AG09309 (cell line): ENCODE data around the gene PTPN9.
"Not testable (repeated sequence)": the region's sequence is repeated elsewhere in the genome, so short reads cannot be mapped to it uniquely, and the experiment has no call there.

Source experiments
- DNase-seq: peaks from one replicate; pipeline ENCODE4 v3.0.0-alpha.2; 2010; ENCODE audit warnings: low read depth
- H3K4me3 ChIP-seq: 2 replicates; pipeline ENCODE4 v1.5.1; 2011; ENCODE audit warnings: mild to moderate bottlenecking, low read depth, low read length, moderate library complexity; ENCODE audit not compliant: control insufficient read depth
- CTCF ChIP-seq: IDR thresholded peaks from 2 replicates; pipeline ENCODE4 v1.5.1; 2011; ENCODE audit warnings: mild to moderate bottlenecking, low read depth, low read length, inconsistent platforms; ENCODE audit not compliant: insufficient read depth, control insufficient read depth; ENCODE audit errors: missing control alignments

PTPN9 gene

GRCh38 chr15:75531041-75531450 lies 48.1 kb downstream of the PTPN9 start:
- no peak for DNase-seq

GRCh38 chr15:75530169-75530568 lies 48.9 kb downstream of the PTPN9 start:
- no peak for DNase-seq
- H3K4me3 ChIP-seq, result no peak overlapping the region
- no peak for TF ChIP-seq CTCF

More at GRCh38 chr15:75531041-75531450, 48.1 kb downstream of the PTPN9 start:
- no peak for TF ChIP-seq CTCF
- no peak overlapping the region for H3K4me3 ChIP-seq

- H3K4me3 ChIP-seq, DNase-seq: not testable (repeated sequence)
These were observed 53.4 kb downstream of the PTPN9 start for GRCh38 chr15:75525756-75526155.

- no peak for TF ChIP-seq CTCF
- no peak overlapping the region for H3K4me3 ChIP-seq
- no peak for DNase-seq
These were observed 56.1 kb downstream of the PTPN9 start for GRCh38 chr15:75523011-75523410.

DNA sequence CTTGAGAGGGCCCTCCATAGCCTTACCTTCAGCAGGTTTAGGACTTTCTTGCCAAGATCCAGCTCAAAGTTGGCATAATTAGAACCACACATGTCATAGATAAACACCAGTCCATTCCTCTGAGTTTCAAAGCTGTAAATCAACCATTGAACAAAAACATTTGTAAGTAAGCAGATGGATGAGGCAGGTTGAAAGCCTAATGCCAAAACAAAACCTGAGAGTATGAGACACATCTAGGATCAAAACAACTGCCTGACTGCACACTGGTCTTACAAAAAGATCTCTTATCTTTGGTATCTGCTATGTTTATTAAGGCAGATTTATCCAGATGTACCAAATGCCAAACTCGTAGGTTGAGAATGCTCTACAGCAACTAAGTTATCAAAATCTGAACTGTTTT lies 61.9 kb downstream of the PTPN9 start:
- H3K4me3 ChIP-seq, result no peak overlapping the region
- DNase-seq, result no peak
- TF ChIP-seq CTCF, result no peak

DNA sequence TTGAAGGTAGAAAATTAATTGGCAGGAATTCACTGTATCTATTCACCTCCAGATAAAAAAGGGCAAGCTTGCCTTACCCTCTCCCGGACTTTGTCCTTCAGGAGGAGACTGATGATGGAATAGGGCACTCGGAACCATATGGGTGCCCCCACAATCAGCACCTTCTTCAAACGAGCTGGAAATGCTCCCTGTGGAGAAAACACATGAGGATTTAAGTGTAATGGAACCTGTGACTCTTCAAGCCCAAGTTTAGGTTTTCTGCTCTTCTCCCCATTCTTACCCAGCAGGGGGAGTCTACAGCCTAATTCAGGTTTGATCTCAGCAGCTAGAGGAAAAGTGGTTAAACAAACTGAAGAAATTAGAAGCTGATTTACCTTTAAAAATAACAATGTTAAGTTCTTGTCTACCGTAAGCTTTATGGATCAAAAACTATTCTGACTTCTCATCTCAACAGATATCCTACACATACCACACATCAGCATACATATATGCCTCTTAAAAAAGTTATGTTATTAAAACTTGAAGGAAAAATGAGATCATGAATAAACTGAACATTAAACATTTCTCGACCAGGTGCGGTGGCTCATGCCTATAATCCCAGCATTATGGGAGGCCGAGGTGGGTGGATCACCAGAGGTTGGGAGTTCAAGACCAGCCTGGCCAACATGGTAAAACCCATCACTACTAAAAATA lies 70.1 kb downstream of the PTPN9 start:
- no peak for DNase-seq
- H3K4me3 ChIP-seq, result no peak overlapping the region
- TF ChIP-seq CTCF, result peak; percentile 62

DNA sequence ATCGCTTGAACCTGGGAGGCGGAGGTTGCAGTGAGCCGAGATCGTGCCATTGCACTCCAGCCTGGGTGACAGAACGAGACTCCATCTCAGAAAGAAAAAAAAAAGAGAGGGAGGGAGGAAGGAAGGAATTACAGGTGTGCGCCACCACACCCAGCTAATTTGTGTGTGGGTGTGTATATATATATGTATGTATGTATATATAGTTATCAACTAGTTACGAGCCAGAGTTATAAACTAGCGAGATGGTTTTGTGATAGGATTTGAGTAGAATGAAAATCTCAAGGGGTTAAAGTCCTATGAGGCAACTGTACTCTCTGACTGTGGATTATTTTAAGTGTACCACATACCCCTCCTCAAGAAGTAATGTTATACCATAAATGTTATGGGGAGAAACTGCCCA lies 76.8 kb downstream of the PTPN9 start:
- no peak for DNase-seq
- no peak overlapping the region for H3K4me3 ChIP-seq
- TF ChIP-seq CTCF, result no peak
